HepG2 (cell line): ENCODE data around the gene PDGFA. TPM values are rescaled to one million over a fixed set of nuclear protein-coding genes. Genes with fewer than 3 reads are reported as not detected.

ENCODE experiments used
- BCLAF1 ChIP-seq: fragments of 450-650 bp; IDR thresholded peaks from 2 replicates; pipeline ENCODE4 v1.6.1; 2017; ENCODE audit warnings: mild to moderate bottlenecking
- MXI1 ChIP-seq: IDR thresholded peaks from 3 replicates; pipeline ENCODE4 v1.6.1; 2012; ENCODE audit warnings: low read depth, low read length, inconsistent platforms, borderline replicate concordance
- THAP9 ChIP-seq: sonication (generic); formaldehyde crosslinking; IDR thresholded peaks from 2 replicates; pipeline ENCODE4; 2020; ENCODE audit warnings: missing genetic modification reagents, mild to moderate bottlenecking, borderline replicate concordance
- ZBTB10 ChIP-seq: sonication (generic); formaldehyde crosslinking; IDR thresholded peaks from 2 replicates; pipeline ENCODE4 v1.4.0; 2020; ENCODE audit warnings: missing genetic modification reagents, borderline replicate concordance
- ZNF503 ChIP-seq: sonication (generic); formaldehyde crosslinking; IDR thresholded peaks from 2 replicates; pipeline ENCODE4 v1.4.0; 2020; ENCODE audit warnings: missing genetic modification reagents
- ZNF609 ChIP-seq: sonication (generic); formaldehyde crosslinking; IDR thresholded peaks from 2 replicates; pipeline ENCODE4 v1.4.0; 2020; ENCODE audit warnings: mild to moderate bottlenecking, missing genetic modification reagents, borderline replicate concordance
- polyA plus RNA-seq, 8 experiments: library from polyadenylated mRNA; depleted of rRNA in 3 of 8; stranded (reverse) in 7 of 8; unstranded in 1 of 8; fragments of >200 nt; fragmentation: Illumina TruSeq in 4 of 8; extraction: Trizol in 4 of 8; gene quantifications; 2 replicates each; pipeline versions ENCODE4 v1.2.1 to v1.2.3, GENCODE V29; 2011 to 2016; ENCODE audit warnings: low read depth in 4 of 8, missing spikeins in 1 of 8, mixed read lengths in 1 of 8; ENCODE audit not compliant: insufficient read depth in 1 of 8
- total RNA-seq, 5 experiments: library from RNA; depleted of rRNA; stranded (reverse); fragments of >200 nt; fragmentation: Illumina TruSeq; extraction: Trizol; gene quantifications; 2 replicates each; pipeline ENCODE4 v1.2.3, GENCODE V29; 2016; ENCODE audit warnings: low read depth in 1 of 5

PDGFA gene
- total and polyA plus RNA-seq, 2 of the 13 experiments (the other 11 are each of a cell fraction or from before 2014, with no cell fraction given): 1.5 to 3.4 TPM

- TF ChIP-seq ZNF609 (CRISPR knock-in tag) (no peak), BCLAF1 (no peak), THAP9 (CRISPR knock-in tag) (no peak), ZNF503 (CRISPR knock-in tag) (no peak), ZBTB10 (CRISPR knock-in tag) (peak; percentile 82; the same call in 1 of the 2 replicates), MXI1 (peak; percentile 21; the same call in 1 of the 3 replicates)
Observed at GRCh38 chr7:537911-538634, 18.4 kb upstream of the PDGFA start (continued).
